Right atrium auricular region (tissue), 2 donors: ENCODE data around the gene SHISA3. TPM values are rescaled to one million over a fixed set of nuclear protein-coding genes. Genes with fewer than 3 reads are reported as not detected.
A peak's percentile ranks its signal among the peaks of the same experiment; 100 is the strongest.

Source experiments
- DNase-seq: peaks from one replicate; pipeline ENCODE4 v3.0.0-alpha.2; 2019; ENCODE audit warnings: low spot score
- H3K27ac ChIP-seq, 2 donors: fragments of 200-600 bp; sonication (generic); 1 replicate in 1 of 2; 2 replicates in 1 of 2; pipeline ENCODE4 v1.5.1; 2016 to 2019
- H3K27me3 ChIP-seq, 2 donors: fragments of 200-600 bp; sonication (generic); one replicate each; pipeline versions ENCODE4 v1.5.1 to v1.6.0; 2017 to 2019
- H3K36me3 ChIP-seq: fragments of 200-600 bp; sonication (generic); one replicate; pipeline ENCODE4 v1.5.1; 2016
- H3K4me1 ChIP-seq, 2 donors: fragments of 200-600 bp; sonication (generic); one replicate each; pipeline versions ENCODE4 v1.5.1 to v1.6.0; 2017 to 2019
- H3K4me3 ChIP-seq, 2 donors: fragments of 200-600 bp; sonication (generic); 1 replicate in 1 of 2; 2 replicates in 1 of 2; pipeline ENCODE4 v1.5.1; 2017 to 2019; ENCODE audit warnings: mild to moderate bottlenecking in 1 of 2, moderate library complexity in 1 of 2
- H3K9me3 ChIP-seq, 2 donors: fragments of 200-600 bp; sonication (generic); one replicate each; pipeline ENCODE4 v1.5.1; 2019
- total RNA-seq, 2 donors: library from RNA; depleted of rRNA; stranded (reverse); fragments of >200 nt; gene quantifications; one replicate each; pipeline ENCODE4 v1.1.0, GENCODE V29; 2016
- TF ChIP-seq, protein P1 (sequence below), 2 donors: fragments of 200-600 bp; sonication (generic); IDR thresholded peaks; one replicate each; pipeline ENCODE4 v1.5.1; 2019; ENCODE audit warnings: antibody characterized with exemption in 2 of 2

Gene SHISA3
- total RNA-seq: 10 to 100 TPM; 14.5 to 15.5 TPM

DNA sequence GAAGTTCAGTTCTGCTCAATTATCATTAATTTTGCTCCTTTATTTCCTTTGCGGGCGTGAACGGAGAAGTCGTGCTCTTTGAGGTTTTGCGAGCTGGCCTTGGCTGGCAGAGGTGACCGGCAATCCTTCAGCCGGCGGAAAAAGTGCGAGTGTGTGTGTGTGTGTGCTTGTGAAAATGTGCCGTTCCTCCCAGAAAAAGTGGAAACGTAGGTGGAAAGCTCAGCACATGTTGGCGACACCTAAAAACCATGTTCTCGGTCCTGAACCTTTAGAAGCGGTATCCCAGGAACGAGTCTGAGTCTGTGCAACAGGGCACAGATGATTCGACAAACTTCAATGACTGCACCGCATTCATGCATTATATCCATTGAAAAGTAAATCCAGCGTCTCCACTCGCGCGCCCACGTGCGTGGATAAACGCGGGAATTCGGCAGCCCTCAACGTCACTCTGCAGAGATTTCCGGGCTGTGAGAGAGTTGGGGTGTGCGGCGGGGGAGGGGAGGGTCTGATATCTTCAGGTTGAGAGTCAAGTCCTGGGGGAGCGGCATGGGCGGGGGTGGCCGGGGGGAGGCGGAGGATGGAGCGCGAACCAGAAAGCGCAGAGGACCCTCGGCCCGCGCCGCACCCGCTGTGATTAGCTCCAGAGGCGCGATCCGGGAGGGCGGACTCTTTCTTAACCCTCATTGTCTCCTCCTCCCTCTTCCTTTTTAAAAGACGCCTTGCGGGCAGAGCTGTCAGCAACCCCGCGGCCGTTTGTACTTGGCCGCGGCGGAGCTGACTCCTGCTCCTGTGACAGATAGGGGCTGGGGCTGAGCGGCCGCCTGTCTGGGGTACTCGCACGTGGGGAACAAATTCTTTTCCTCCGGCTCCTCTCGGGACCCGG is at the start of gene SHISA3:
TSS of gene SHISA3 (plus strand) at position 737 of the 883 bp plus-strand sequence. CDS start 569 bp downstream, outside the sequence.
- Histone ChIP-seq H3K9me3 (no peaks in the 10 kb centered on the region), H3K27me3 (peaks cover 4 to 6% of the 10 kb centered on the region in 2 donors), H3K4me1 (peaks cover 0 to 32% of the 10 kb centered on the region in 2 donors), H3K36me3 (no peaks in the 10 kb centered on the region), H3K27ac (peak within 1 kb of the TSS; percentile 45 to 49), H3K4me3 (peak within 1 kb of the TSS; percentile 47 to 58)
- TF ChIP-seq, protein P1, sequence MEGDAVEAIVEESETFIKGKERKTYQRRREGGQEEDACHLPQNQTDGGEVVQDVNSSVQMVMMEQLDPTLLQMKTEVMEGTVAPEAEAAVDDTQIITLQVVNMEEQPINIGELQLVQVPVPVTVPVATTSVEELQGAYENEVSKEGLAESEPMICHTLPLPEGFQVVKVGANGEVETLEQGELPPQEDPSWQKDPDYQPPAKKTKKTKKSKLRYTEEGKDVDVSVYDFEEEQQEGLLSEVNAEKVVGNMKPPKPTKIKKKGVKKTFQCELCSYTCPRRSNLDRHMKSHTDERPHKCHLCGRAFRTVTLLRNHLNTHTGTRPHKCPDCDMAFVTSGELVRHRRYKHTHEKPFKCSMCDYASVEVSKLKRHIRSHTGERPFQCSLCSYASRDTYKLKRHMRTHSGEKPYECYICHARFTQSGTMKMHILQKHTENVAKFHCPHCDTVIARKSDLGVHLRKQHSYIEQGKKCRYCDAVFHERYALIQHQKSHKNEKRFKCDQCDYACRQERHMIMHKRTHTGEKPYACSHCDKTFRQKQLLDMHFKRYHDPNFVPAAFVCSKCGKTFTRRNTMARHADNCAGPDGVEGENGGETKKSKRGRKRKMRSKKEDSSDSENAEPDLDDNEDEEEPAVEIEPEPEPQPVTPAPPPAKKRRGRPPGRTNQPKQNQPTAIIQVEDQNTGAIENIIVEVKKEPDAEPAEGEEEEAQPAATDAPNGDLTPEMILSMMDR (IDR thresholded peaks at IDR 0.05): no peak
- no peak for DNase-seq

DNA sequence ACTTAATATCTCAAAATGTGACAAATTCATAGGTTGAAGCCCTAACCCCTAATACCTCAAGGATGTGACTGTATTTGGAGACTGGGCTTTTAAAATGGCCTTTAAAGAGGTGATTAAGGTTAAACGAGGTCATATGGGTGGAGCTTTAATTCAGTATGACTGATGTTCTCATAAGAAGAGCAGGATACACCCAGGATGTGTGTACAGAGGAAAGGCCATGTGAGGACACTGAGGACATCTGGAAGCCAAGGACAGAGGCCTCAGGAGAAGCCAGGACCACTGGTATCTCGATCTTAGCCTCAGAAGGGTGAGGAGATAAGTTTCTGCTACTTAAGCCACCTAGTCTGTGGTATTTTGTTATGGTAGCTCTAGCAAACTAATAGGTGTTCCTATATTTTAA is 49.0 kb upstream of the SHISA3 start:
- TF ChIP-seq, protein P1 (IDR thresholded peaks at IDR 0.05): no peak
- no peaks in the 10 kb centered on the region for H3K9me3 ChIP-seq
- H3K4me1 ChIP-seq: peaks cover 0 to 5% of the 10 kb centered on the region in 2 donors
- H3K27me3 ChIP-seq: no peaks in the 10 kb centered on the region
- H3K4me3 ChIP-seq: no peak overlapping the region
- DNase-seq: no peak
- H3K27ac ChIP-seq: no peak overlapping the region
- no peaks in the 10 kb centered on the region for H3K36me3 ChIP-seq

DNA sequence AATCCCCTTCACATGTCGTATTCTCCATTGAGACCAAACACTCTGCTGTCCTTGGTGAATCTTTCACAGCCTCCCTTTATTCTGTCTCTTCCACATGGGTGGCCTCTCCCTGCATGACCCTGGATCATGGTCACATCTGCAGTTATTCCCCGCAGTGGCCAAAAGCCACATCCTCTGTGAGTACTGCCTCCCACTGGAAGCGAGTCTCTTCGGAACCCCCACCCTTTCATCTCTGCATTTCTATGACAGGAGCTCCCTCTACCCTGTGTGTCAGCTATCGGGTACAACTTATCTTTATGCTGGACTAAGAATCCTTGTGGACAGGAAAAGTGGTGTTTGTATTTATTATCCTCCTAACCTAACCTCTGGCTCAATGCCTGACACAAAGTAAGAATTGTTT is 48.6 kb upstream of the SHISA3 start:
- H3K27me3 ChIP-seq: no peaks in the 10 kb centered on the region
- H3K36me3 ChIP-seq: no peaks in the 10 kb centered on the region
- no peak for DNase-seq
- TF ChIP-seq, protein P1 (IDR thresholded peaks at IDR 0.05): no peak
- H3K27ac ChIP-seq: no peak overlapping the region
- H3K4me1 ChIP-seq: peaks cover 0 to 5% of the 10 kb centered on the region in 2 donors
- no peak overlapping the region for H3K4me3 ChIP-seq
- no peaks in the 10 kb centered on the region for H3K9me3 ChIP-seq

DNA sequence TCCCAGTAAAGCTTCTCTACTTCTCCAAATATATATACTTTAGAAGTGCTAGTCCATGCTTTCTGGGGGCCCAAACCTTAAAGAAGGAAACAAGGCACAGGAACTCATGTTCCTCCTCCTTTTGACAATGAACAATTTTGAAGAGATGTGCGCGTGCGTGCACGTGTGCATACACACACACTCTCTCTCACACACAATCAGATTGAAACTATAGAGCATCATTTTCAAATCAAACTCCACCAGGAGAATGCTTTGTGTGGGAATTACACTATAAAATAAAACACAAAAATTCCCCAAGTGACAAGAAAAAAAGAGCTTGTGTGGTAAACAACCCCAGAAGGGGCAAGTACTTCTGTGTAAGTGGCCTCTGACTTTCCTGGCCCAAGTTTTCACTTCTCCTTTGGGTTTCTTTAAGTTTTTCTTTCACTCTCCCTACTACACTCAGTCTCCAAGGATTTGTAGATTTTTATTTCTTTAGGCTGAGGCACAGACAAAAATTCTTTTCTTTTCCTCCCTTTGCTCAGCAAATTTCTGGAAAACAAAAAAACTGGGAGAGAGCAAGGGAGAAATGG is 46.6 kb upstream of the SHISA3 start:
- no peaks in the 10 kb centered on the region for H3K27me3 ChIP-seq
- DNase-seq: no peak
- TF ChIP-seq, protein P1 (IDR thresholded peaks at IDR 0.05): no peak
- peaks cover 0 to 5% of the 10 kb centered on the region in 2 donors for H3K4me1 ChIP-seq
- no peaks in the 10 kb centered on the region for H3K36me3 ChIP-seq
- H3K9me3 ChIP-seq: no peaks in the 10 kb centered on the region
- H3K27ac ChIP-seq: no peak overlapping the region
- H3K4me3 ChIP-seq: no peak overlapping the region

DNA sequence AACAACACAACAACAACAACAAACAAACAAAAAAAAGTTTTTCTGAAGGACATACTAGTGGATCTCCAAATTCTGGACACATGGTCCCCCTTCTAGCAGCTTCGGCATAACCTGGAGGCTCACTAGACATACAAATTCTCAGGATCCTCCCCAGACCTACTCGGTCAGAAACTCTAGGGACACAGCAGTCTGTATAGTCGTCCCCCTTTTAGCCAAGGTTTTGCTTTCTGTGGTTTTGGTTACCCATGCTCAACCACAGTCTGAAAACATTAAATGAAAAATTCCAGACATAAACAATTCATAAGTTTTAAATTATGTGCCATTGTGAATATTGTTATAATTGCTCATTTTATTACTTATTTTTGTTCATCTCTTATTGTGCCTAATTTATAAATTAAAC is 45.2 kb upstream of the SHISA3 start:
- H3K4me1 ChIP-seq: peaks cover 0 to 5% of the 10 kb centered on the region in 2 donors
- no peaks in the 10 kb centered on the region for H3K27me3 ChIP-seq
- no peaks in the 10 kb centered on the region for H3K9me3 ChIP-seq
- TF ChIP-seq, protein P1 (IDR thresholded peaks at IDR 0.05): no peak
- H3K4me3 ChIP-seq: no peak overlapping the region
- H3K27ac ChIP-seq: no peak overlapping the region
- H3K36me3 ChIP-seq: no peaks in the 10 kb centered on the region
- DNase-seq: no peak
